GM23248 (cell line): ENCODE measurements around the gene LCP2.

Source experiments
- EZH2 ChIP-seq: fragments of 200-600 bp; sonication (generic); IDR thresholded peaks from 2 replicates; pipeline ENCODE4 v1.6.1; 2018; ENCODE audit warnings: antibody characterized with exemption, mild to moderate bottlenecking; ENCODE audit not compliant: insufficient read depth, poor library complexity, severe bottlenecking
- EZH2phosphoT487 ChIP-seq: fragments of 200-600 bp; sonication (generic); IDR thresholded peaks from 2 replicates; pipeline ENCODE4 v1.6.1; 2018; ENCODE audit warnings: antibody characterized with exemption, moderate library complexity, mild to moderate bottlenecking, low read depth; ENCODE audit not compliant: insufficient read depth

GRCh38 chr5:170220191-170220590, 77.4 kb downstream of the LCP2 start:
- TF ChIP-seq EZH2 (no peak), EZH2phosphoT487 (no peak)
